ENCODE results near the gene CBX6. TPM values are rescaled to one million over a fixed set of nuclear protein-coding genes. Genes with fewer than 3 reads are reported as not detected.
A peak's percentile ranks its signal among the peaks of the same experiment; 100 is the strongest.

The CBX6 gene
- total RNA-seq, 1 donor from 2014 or later, result 178 TPM

- Mint-ChIP-seq H3K27ac (peak overlapping the region; percentile 75), H3K9me3 (no peaks in the 10 kb centered on the region), H3K27me3 (ENCODE audit: insufficient read depth) (peaks cover 16% of the 10 kb centered on the region), H3K4me3 (peak overlapping the region; percentile 28), H3K36me3 (ENCODE audit: low read depth) (no peaks in the 10 kb centered on the region), H3K4me1 (ENCODE audit: low read depth) (peaks cover 11% of the 10 kb centered on the region)
- intact Hi-C loops (cut with micrococcal nuclease), result no loop called here
- no peak for DNase-seq (ENCODE audit: low spot score)
Observed at GRCh38 chr22:38882972-38883622, 11.1 kb upstream of the CBX6 start.

- H3K27me3 Mint-ChIP-seq (ENCODE audit: insufficient read depth), result peaks cover 14% of the 10 kb centered on the region
- no peak for DNase-seq (ENCODE audit: low spot score)
- H3K27ac Mint-ChIP-seq, result peak overlapping the region; percentile 75
- no peak overlapping the region for H3K4me3 Mint-ChIP-seq
- intact Hi-C loops (cut with micrococcal nuclease), result no loop called here
- H3K36me3 Mint-ChIP-seq (ENCODE audit: low read depth), result no peaks in the 10 kb centered on the region
- H3K4me1 Mint-ChIP-seq (ENCODE audit: low read depth), result peaks cover 11% of the 10 kb centered on the region
- H3K9me3 Mint-ChIP-seq, result no peaks in the 10 kb centered on the region
Observed at GRCh38 chr22:38881997-38882879, 10.2 kb upstream of the CBX6 start.

GRCh38 chr22:38881464-38881871, 9.5 kb upstream of the CBX6 start:
- Mint-ChIP-seq H3K4me1 (ENCODE audit: low read depth) (peaks cover 11% of the 10 kb centered on the region), H3K4me3 (no peak overlapping the region), H3K27me3 (ENCODE audit: insufficient read depth) (peaks cover 16% of the 10 kb centered on the region), H3K27ac (no peak overlapping the region), H3K36me3 (ENCODE audit: low read depth) (no peaks in the 10 kb centered on the region), H3K9me3 (no peaks in the 10 kb centered on the region)
- DNase-seq (ENCODE audit: low spot score), result no peak
- intact Hi-C loops (cut with micrococcal nuclease), result no loop called here

GRCh38 chr22:38879961-38880360, 7.9 kb upstream of the CBX6 start:
- intact Hi-C loops (cut with micrococcal nuclease), result no loop called here
- no peaks in the 10 kb centered on the region for H3K36me3 Mint-ChIP-seq (ENCODE audit: low read depth)
- H3K4me3 Mint-ChIP-seq, result no peak overlapping the region
- no peak for DNase-seq (ENCODE audit: low spot score)
- peaks cover 21% of the 10 kb centered on the region for H3K4me1 Mint-ChIP-seq (ENCODE audit: low read depth)
- H3K9me3 Mint-ChIP-seq, result no peaks in the 10 kb centered on the region
- H3K27ac Mint-ChIP-seq, result no peak overlapping the region
- peaks cover 14% of the 10 kb centered on the region for H3K27me3 Mint-ChIP-seq (ENCODE audit: insufficient read depth)

- Mint-ChIP-seq H3K9me3 (no peaks in the 10 kb centered on the region), H3K27ac (no peak overlapping the region), H3K4me3 (no peak overlapping the region), H3K27me3 (ENCODE audit: insufficient read depth) (peaks cover 10% of the 10 kb centered on the region), H3K4me1 (ENCODE audit: low read depth) (peaks cover 28% of the 10 kb centered on the region), H3K36me3 (ENCODE audit: low read depth) (no peaks in the 10 kb centered on the region)
- no peak for DNase-seq (ENCODE audit: low spot score)
- intact Hi-C loops (cut with micrococcal nuclease), result no loop called here
Observed at GRCh38 chr22:38879108-38879729, 7.2 kb upstream of the CBX6 start.

- H3K36me3 Mint-ChIP-seq (ENCODE audit: low read depth), result no peaks in the 10 kb centered on the region
- H3K4me3 Mint-ChIP-seq, result no peak overlapping the region
- intact Hi-C loops (cut with micrococcal nuclease), result no loop called here
- no peak for DNase-seq (ENCODE audit: low spot score)
- no peaks in the 10 kb centered on the region for H3K9me3 Mint-ChIP-seq
- no peak overlapping the region for H3K27ac Mint-ChIP-seq
- peaks cover 10% of the 10 kb centered on the region for H3K27me3 Mint-ChIP-seq (ENCODE audit: insufficient read depth)
- peaks cover 35% of the 10 kb centered on the region for H3K4me1 Mint-ChIP-seq (ENCODE audit: low read depth)
Observed at GRCh38 chr22:38878001-38878400, 6.0 kb upstream of the CBX6 start.

GRCh38 chr22:38874529-38875222, 2.7 kb upstream of the CBX6 start:
- Mint-ChIP-seq H3K4me3 (no peak overlapping the region), H3K27me3 (ENCODE audit: insufficient read depth) (peaks cover 8% of the 10 kb centered on the region), H3K9me3 (no peaks in the 10 kb centered on the region), H3K4me1 (ENCODE audit: low read depth) (peaks cover 45% of the 10 kb centered on the region), H3K36me3 (ENCODE audit: low read depth) (peaks cover 12% of the 10 kb centered on the region), H3K27ac (peak overlapping the region; percentile 76)
- no peak for DNase-seq (ENCODE audit: low spot score)
- intact Hi-C loops (cut with micrococcal nuclease), result loop anchor here (1.0 kb wide), 5 partner anchors 67 to 445 kb away; partner anchors contain the start of gene RPL3

GRCh38 chr22:38873469-38874411, 1.7 kb upstream of the CBX6 start:
- DNase-seq (ENCODE audit: low spot score), result peak; percentile 63
- H3K36me3 Mint-ChIP-seq (ENCODE audit: low read depth), result peaks cover 16% of the 10 kb centered on the region
- no peaks in the 10 kb centered on the region for H3K9me3 Mint-ChIP-seq
- H3K27ac Mint-ChIP-seq, result peak overlapping the region; percentile 70
- peak overlapping the region; percentile 89 for H3K4me3 Mint-ChIP-seq
- H3K4me1 Mint-ChIP-seq (ENCODE audit: low read depth), result peaks cover 52% of the 10 kb centered on the region
- peaks cover 8% of the 10 kb centered on the region for H3K27me3 Mint-ChIP-seq (ENCODE audit: insufficient read depth)
- intact Hi-C loops (cut with micrococcal nuclease), result loop anchor here (1.0 to 2.0 kb wide), 6 partner anchors 68 to 446 kb away; partner anchors contain the start of gene RPL3

GRCh38 chr22:38872831-38873248, 824 bp upstream of the CBX6 start:
- no peak for DNase-seq (ENCODE audit: low spot score)
- no peaks in the 10 kb centered on the region for H3K9me3 Mint-ChIP-seq
- peaks cover 2% of the 10 kb centered on the region for H3K27me3 Mint-ChIP-seq (ENCODE audit: insufficient read depth)
- intact Hi-C loops (cut with micrococcal nuclease), result loop anchor here (2.0 kb wide), 1 partner anchor 218 kb away; no protein-coding TSS in a partner anchor
- H3K27ac Mint-ChIP-seq, result peak overlapping the region; percentile 89
- peaks cover 59% of the 10 kb centered on the region for H3K4me1 Mint-ChIP-seq (ENCODE audit: low read depth)
- peak overlapping the region; percentile 89 for H3K4me3 Mint-ChIP-seq
- peaks cover 19% of the 10 kb centered on the region for H3K36me3 Mint-ChIP-seq (ENCODE audit: low read depth)

GRCh38 chr22:38871360-38872171, 450 bp downstream of the CBX6 start:
- peak overlapping the region; percentile 91 for H3K27ac Mint-ChIP-seq
- DNase-seq (ENCODE audit: low spot score), result peak; percentile 25
- no peaks in the 10 kb centered on the region for H3K27me3 Mint-ChIP-seq (ENCODE audit: insufficient read depth)
- peaks cover 59% of the 10 kb centered on the region for H3K4me1 Mint-ChIP-seq (ENCODE audit: low read depth)
- H3K9me3 Mint-ChIP-seq, result no peaks in the 10 kb centered on the region
- peaks cover 21% of the 10 kb centered on the region for H3K36me3 Mint-ChIP-seq (ENCODE audit: low read depth)
- intact Hi-C loops (cut with micrococcal nuclease), result loop anchor here (2.0 kb wide), 1 partner anchor 219 kb away; no protein-coding TSS in a partner anchor
- H3K4me3 Mint-ChIP-seq, result peak overlapping the region; percentile 83

GRCh38 chr22:38870791-38871359, 1.1 kb downstream of the CBX6 start:
- H3K27me3 Mint-ChIP-seq (ENCODE audit: insufficient read depth), result no peaks in the 10 kb centered on the region
- no peaks in the 10 kb centered on the region for H3K9me3 Mint-ChIP-seq
- H3K27ac Mint-ChIP-seq, result peak overlapping the region; percentile 91
- H3K4me1 Mint-ChIP-seq (ENCODE audit: low read depth), result peaks cover 54% of the 10 kb centered on the region
- DNase-seq (ENCODE audit: low spot score), result no peak
- peaks cover 21% of the 10 kb centered on the region for H3K36me3 Mint-ChIP-seq (ENCODE audit: low read depth)
- intact Hi-C loops (cut with micrococcal nuclease), result loop anchor here (1.0 kb wide), 5 partner anchors 83 to 448 kb away; partner anchors contain the start of genes RPL3 and SUN2
- peak overlapping the region; percentile 83 for H3K4me3 Mint-ChIP-seq
